ENCODE results near the gene LRRFIP1.

DNA sequence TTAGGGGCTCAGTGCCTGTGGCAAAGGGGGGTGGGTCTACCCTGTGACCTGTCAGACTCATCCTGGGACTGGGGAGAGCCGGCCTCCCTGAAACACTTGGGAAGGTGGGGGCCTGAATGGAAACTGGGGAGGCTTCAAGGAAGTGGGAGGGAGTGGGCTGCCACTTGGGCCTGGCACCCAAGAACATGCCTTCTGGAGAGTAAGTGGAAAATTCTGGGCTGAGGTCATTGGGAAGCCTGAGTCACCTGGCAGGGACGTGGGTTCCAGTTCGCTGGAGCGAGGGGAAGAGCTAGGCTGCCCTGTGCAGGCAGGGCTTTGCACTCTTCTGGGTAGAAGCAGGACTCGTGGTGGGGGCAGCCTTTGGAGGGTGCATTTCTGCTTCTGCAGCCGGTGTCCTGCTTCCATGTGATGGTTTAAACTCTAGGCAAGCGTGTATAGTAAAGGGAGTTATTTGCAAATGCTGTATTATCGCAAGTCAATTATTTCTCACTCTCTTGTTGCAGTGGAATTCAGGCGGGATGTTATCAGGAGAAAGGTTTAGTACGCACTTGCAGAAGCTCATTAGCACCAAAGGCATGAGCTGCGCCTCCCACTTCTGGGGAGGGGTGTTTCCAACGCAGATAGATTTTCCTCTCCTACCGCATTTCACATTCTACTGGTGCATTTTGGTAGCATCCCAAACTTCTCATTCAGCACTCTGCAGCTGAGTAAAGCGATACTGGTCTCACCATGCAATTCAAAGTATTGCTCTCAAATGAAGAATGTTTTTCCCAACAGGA, 3.8 kb downstream of the LRRFIP1 start:
- TF ChIP-seq CTCF (optimal IDR thresholded peaks at IDR 0.05 in 1 of 3, IDR thresholded peaks at IDR 0.05 in 1 of 3, conservative IDR thresholded peaks at IDR 0.05 in 1 of 3; ENCODE audit: extremely low read depth in 1 of 3, insufficient read depth in 2 of 3, low read length in 3 of 3), result no peak
- TF ChIP-seq EZH2 (IDR thresholded peaks at IDR 0.05; ENCODE audit: low read length), result no peak
